Skin of body (tissue), 2 donors: ENCODE measurements around the gene ZNF487. TPM values are rescaled to one million over a fixed set of nuclear protein-coding genes. Genes with fewer than 3 reads are reported as not detected.
"Not testable (repeated sequence)": the region's sequence is repeated elsewhere in the genome, so short reads cannot be mapped to it uniquely, and the experiment has no call there.

Source experiments
- DNase-seq: peaks from one replicate; lab custom pipeline; 2025; lab: John Stamatoyannopoulos, UW
- total RNA-seq: library from RNA; depleted of rRNA; stranded (reverse); fragments of >200 nt; gene quantifications from one replicate; pipeline ENCODE4 v1.2.3, GENCODE V29; 2014

The ZNF487 gene
- 8.0 TPM for total RNA-seq

DNA sequence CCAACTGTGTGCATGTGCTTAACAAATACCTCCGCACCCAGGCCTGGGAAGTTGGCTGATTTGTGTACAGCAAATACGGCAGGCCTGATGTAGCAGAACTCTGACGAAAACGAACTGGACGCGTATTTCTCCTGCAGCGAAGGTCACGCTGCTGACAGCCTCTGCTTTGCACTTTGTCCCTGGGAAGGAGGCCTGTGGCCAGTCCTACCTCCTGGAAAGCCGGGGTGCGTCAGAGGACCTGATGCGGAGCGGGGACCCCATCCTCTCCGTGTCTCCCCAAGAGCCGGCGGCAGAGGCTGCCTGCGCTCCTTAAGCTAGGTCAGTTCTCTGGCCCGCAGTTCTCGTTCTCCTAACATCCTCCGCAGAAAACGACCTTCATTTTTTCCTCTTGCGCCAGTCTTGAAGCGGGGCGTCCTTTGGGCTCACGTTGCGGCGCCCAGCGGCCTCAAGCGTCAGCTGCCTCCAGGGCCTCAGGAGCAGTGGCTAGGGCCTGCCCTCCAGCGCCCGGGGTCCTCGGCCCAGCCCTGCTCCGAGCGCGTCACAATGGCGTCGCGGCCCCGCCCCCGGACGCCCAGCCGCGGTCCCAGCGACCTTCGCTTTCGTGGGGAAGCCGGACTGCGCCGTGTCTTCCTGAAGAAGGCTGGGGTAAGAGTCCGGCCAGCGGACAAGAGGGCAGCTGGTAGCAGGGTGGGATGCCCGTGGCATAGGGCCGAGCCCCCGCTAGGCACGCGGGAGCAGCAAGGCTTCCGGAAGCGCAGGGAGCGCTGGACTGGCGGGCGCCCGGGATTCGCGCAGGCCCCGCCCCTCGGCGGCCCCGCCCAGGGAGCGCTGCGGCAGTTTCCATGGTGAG is at the start of gene ZNF487:
Gene ZNF487 (plus strand): TSS at position 821 of the 850 bp plus-strand sequence. CDS start 38,703 bp downstream, outside the sequence.
- peak; percentile 82 for DNase-seq

DNA sequence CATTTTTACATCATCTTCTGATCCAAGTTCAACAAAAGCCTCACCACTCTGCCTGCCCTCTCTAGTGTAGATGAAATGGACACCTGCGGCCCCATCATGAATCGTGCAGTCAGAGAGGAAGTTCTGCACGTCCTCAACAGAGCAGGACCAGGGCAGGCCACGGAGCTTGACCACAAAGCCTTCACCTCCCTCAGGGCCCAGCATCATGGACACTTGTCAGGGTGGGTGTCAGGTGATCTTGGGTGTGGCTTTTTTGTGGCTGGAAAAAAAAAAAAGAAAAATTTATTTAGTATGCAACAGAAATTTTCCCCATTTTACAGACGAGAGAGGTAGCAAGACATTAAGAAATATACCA is 49.3 kb upstream of the ZNF487 start:
- no peak for DNase-seq

DNA sequence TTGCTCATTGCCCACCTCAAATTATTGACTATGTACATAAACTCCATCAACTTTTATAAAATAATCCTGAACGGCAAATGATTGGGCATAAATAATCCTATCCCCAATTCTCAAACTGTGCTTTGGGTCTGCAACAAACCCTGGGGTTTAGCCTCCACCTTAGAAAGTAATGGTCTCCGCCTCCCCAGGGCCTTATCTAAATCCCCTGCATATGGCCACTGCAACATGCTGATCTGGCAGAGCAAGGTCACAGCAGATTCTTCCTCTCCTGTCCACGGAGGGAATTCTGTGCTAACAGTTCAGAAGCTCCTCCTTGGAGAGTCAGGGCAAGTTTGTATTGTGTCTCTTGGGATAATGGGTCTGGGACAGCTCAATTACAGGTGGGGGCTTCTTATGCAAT is 47.0 kb upstream of the ZNF487 start:
- DNase-seq = no peak

DNA sequence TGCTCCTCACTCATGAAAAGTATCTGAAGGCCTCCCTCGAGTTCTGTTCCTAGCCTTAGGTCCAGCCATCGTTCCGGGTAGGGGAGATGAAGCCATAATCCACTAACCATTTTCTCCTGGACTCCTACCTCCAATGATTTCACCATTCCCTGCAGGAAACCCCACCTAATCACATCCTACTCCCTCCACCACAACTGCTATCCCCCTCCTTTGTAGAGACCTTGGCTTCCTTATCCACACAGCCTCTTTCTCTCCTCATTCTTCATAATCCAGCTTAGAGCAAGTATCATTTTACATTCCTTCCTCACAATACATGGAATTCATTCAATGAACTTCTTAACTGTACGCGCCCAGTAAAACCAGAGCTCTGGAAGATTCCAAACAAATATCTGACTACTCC is 46.6 kb upstream of the ZNF487 start:
- DNase-seq = no peak

DNA sequence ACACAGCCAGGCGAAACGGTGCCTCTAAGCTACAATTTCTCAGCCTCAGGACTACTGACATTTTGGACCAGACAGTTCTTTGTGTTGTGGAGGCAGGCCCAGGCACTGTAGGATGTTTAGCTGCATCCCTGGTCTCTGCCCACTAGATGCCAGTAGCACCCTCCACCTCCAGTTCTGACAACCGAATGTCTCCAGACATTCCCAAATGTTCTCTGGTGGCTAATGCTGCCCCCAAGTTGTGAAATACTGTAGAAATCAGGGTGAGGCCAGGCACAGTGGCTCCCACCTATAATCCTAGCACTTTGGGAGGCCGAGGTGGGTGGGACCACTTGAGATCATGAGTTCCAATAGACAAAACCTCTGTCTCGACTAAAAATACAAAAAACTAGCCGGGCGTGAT is 46.2 kb upstream of the ZNF487 start:
- no peak for DNase-seq

DNA sequence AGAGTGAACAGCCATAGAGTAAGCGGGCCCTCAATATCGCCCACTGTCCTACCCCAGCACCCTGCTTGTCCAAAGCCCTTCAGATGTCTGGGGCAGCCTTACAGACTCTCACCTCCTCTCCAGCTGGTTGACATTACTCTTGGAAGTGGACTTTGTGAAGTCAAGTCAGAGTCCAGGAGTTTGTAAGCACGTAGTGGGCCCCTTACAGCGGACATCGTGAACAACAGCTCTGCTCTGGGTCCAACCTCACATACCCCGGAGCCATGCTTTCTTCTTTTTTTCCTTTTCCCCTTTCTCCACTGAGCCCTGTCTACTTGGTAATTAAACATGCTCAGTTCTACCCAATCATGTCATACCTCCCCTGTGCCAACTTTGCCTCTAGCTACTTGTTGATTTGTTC is 45.4 kb upstream of the ZNF487 start:
- DNase-seq = no peak

DNA sequence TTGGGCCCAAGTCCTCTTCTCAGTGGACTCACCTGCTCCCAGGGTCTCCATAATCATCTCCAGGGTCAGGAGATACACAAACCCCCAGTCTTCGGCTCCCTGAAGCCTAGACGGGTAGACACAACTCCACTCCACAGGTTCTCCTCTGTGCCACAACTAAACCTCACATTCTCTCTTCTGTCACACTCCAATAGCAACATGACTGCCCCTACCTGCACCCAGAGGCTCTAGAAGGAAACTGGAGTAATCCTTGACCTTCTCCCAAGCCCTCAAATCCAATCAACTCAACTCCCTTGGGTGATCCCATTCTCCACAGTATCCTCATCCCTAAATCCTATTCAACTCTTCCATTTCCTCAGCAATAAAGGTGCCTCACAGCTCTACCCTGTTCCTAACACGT is 44.2 kb upstream of the ZNF487 start:
- DNase-seq = no peak

DNA sequence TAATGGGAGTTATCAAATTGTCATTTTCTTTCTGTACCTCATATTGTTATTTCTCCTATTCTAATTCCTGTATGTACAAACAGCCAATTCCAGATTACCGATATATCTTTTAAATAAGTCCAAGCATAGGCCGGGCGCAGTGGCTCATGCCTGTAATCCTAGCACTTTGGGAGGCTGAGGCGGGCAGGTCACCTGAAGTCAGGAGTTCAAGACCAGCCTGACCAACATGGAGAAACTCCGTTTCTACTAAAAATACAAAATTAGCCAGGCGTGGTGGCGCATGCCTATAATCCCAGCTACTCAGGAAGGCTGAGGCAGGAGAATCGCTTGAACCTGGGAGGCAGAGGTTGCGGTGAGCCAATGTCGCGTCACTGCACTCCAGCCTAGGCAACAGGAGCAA is 43.7 kb upstream of the ZNF487 start:
- not testable (repeated sequence) for DNase-seq

DNA sequence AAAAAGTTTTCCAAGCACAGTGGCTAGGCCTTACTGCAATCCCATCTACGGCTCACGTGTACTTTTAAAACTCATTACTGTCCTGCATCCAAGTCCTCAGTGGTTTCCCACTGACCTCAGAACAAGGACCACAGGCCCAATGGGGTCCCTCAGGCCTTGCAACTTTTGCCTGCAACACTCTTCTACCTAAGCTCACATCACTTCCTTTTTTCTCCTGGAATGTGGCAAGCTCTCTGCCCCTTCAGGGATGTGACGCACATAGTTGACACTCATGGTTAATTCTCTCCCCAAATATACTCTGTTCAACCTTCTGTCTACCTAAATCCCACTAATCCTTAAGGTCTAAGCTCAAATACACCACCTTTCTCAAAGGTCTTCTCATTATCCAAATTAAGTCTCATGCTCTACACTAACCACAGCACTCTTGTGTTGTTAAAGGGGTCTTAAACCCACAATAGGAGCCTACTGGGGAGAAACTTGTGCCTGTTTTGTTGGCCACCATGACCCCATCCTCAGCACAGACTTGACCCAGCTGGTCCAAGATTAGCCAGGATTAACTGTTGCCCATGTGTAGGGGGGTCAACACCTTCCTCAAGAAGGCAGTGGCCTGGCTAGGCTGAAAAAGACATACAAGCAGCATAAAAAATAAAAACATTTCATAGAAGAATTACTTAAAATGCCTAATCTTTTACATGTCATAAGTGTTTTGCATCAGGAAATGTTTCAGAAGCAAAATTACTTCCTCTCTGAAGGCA is 43.1 kb upstream of the ZNF487 start:
- DNase-seq = no peak

DNA sequence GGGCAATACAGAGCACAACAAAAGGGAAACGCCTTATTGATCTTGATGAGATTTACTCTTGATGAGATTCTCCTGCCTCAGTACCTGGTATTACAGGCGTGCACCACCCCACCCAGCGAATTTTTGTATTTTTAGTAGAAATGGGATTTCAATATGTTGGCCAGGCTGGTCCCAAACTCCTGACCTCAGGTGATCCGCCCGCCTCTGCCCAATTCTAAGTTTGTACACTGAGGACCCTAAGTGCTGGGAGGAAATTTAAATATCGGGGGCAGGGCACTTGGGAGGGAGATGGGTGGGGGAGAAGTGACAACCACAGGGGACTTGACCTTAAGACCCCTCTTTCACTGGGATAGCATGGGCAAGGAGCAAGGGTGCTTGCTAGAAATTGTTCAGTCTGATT is 42.0 kb upstream of the ZNF487 start:
- no peak for DNase-seq

DNA sequence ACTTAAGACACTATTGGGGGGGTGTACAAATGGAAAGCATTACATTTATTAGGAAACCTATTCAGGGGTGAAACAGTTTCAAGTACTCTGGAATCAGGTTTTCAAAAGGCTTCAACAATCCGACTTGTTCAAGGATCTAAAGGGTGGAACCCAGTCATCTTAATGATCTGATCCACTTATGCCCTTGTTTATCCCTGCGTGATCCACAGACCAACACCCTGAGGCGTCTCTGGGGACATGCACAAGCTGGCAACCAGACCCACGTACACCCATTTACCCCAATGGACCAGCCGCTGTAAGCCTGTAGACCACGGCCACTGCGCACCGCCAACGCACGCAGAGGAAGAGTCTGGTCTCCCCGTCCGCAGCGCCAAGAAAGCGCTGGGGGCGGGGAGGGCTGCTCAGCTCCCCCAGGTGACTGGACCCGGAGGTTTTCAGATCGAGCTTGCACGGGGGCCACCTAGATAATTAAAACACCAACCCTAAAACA is 41.3 kb upstream of the ZNF487 start:
- no peak for DNase-seq

DNA sequence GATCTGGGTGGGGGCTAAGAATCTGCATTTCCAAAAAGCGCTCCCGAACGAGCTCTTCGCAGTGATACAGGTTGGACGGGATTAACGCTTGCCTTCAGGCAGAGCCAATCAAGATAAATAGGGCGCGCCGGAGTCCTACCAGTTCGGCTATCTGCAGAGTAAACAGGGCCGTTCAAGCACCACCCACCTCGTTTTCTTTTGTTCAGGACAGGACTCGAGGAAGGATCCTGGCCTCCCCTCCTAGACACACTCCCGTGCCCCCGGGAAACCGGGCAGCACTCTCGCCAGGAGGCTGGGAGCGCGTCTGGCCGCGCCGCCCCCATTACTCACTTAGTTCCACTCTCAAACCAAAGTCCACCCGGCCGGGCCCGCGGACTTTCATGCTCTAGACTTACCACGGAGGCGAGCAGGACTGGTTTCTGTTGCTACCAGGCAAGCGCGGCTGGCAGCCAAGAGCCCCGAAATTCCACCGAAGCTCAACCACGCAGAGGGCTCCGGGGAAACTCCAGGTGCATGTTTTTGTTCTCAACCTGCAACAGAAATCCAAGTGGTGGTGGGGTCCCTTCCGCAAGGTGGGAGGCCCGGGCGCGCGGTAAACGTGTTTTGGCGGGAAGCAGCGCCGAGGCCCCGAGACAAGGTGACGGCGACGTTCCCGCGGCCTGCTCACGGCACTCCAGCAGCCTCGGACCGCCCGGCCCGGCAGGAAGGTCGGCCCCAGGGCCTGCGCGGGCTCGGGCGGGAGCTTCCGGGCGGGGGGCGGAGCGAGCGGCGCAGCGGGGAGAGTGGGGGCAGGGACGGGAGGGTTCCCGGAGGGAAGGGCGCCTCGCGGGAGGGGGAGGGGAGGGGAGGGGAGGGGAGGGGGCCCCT is 40.6 kb upstream of the ZNF487 start:
- peak; percentile 46 for DNase-seq

DNA sequence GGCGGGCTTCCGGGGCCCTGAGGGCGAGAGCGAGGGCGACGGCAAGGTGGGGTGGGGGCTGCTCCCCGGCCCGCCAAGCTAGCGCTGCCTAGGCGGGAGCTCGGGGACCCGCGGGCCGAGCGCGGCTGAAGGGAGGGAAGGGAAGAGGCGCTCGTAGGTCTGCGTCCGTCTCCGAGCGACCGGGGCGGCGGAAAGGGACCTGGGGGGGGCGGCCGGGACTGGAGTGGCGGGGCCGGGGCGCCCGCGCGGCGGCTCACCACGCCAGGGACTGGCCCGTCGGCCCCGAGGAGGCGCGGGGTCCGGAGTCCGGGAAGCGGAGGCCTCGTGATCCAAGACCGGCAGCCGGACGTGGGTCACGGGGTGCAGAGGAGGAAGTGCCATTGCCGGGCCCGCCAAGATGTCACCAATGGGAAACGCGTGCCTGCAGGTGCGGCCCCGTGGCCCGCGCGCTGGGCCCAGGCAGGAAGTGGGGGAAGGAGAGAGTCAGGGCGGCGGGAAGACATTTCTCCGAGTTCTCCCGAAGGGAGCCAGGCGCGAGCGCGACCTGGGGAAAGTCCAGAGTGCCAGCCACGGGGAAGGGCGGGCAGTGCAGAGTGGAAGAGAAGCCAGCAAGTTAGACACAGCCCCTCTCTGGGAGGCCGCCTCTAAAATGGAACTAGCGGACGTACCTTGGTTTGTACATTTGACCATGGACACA is 39.8 kb upstream of the ZNF487 start:
- peak; percentile 41 for DNase-seq

DNA sequence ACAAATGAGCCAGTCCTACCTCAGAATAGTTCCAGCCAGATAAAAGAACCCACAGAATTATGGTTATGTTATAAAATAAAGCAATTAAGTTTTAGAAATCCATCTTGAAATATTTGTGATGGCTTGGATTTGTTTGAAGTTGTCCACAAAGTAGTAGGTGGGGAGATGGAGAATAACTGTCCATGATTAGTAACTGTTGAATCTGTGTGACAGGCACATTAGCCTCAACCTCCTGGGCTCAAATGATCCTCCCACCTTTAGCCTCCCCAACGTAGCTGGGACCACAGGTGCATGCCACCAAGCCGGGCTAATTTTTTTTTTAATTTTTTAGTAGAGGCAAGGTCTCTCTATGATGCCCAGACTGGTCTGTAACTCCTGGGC is 38.0 kb upstream of the ZNF487 start:
- no peak for DNase-seq

DNA sequence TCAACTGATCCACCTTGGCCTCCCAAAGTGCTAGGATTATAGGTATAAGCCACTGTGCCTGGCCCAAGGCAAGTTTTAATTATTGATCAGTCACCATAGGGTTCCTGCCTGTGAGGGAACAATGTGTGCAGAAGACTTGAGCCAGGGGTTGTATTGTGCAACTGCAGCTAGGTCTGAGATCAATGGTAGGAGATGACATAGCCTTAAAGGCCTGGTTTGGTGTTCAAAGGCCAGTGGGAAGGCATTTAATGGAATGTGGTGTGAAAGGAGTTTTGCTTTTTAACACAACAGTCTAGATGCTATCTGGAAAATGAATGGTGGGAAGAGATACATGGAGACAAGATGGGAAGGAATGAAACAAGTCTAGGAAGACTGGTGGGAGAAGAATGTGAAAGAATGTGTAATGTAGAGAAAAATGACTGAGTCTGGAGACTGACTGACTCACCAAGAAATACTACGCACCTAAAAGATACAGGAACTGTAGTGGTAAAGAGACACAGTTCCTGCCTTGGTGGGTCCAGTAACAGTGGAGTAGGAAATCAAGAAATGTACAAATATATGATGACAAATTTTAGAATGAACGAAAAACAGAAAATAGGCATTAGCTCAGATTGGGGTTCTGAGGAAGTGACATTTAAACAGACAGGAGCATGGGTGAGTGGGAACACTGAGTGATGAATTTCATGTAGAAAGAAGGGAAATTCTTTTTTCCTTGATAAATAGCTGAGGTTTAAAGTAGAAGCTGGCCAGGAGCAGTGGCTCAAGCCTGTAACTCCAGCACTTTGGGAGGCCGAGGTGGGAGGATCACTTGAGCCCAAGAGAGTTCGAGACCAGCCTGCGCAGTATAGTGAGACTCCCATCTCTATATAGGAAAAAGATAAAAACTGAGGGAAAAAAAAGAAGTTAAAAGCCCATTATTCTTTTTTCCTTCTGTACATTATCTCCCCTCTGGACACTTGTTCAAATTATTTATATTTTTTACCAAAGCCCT is 37.3 kb upstream of the ZNF487 start:
- no peak for DNase-seq

DNA sequence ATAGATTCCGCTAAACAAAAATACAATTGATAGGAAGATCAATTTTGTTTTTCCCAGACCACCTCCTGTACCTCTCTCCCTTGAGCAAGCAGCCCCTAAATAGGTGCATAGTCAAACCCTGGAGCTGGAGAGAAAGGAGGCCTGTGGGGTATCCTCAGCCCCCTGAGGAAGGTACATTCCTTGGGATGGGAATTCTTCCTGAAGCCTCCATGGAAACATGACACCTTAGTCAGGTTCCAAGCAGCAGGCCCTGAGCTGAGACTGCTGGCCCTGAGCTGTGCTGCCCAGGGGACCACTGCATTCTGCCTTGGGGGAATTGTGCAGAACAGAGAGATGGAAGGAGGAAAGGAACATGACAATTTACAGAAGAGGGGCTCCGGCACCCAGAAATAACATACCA is 35.3 kb upstream of the ZNF487 start:
- DNase-seq = no peak

DNA sequence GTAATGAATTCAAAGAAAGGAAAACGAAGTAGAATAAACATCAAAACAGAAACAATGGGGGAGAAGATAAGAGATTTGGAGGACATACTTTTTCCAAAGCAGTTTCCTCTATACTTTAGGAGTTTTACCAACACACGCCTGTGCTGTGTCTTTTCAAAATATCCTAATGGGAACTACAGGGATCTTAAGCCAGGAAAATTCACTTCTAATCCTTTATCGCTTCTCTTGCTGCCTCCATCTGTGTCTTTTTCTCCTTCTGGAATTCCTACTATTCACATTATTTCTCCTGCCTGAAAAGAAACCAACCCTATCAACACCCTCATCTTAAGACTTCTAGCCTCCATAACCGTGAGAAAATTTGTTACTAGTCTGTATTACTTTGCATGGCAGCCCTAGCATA is 34.7 kb upstream of the ZNF487 start:
- DNase-seq = no peak

DNA sequence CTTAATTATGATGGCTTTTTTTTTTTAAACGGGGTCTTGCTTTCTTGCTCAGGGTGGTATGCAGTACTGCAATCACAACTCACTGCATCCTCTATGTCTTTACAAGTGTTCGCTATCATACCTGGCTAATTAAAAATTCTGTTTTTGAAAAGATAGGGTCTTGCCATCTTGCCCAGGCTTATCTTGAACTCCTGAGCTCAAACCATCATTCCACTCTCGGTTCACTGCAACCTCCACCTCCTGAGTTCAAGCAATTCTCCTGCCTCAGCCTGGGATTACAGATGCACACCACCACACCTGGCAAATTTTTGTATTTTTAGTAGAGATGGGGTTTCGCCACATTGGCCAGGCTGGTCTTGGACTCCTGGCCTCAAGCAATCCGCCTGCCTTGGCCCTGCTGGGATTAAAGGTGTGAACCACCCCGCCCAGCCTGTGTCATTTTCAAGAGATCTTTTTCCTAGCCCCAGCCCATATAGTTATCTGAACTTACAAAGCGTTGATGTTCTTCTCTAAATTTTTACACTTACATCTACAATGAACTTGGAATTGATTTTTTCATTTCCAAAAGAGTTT is 33.9 kb upstream of the ZNF487 start:
- no peak for DNase-seq

DNA sequence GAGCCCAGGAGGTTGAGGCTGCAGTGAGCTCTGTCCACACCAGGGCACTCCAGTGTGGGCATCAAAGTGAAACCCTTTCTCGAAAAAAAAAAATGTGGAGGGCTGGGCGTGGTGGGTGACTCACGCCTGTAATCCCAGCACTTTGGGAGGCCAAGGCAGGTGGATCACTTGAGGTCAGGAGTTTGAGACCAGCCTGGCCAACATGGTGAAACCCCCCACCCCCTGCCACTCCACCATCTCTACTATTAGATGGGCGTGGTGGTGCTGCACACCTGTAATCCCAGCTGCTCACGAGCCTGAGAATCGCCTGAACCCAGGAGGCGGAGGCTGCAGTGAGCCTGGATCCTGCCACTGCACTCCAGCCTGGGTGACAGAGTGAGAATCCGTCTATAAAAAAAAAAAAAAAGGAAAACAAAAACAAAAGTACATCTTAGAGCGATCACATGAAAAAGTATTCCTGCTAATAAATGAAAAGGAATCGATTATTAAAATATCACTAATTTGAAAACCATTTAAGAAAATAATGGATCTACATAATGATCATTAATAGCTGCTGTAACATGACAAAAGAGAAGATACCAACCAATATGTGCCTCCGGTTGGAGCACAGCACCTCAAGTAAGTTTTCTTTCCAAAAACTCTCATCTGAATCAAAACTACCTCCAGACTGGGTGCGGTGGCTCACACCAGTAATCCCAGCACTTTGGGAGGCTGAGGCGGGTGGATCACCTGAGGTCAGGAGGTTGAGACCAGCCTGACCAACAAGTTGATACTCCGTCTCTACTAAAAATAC is 32.8 kb upstream of the ZNF487 start:
- no peak for DNase-seq
